Calu3 (cell line): ENCODE measurements around the gene MICAL3. TPM values are rescaled to one million over a fixed set of nuclear protein-coding genes. Genes with fewer than 3 reads are reported as not detected.

ENCODE experiments used
- BruUV-seq: library from RNA; stranded (reverse); fragments of 400-500 nt; replicated peaks from 2 replicates; lab custom pipeline; 2021; lab: Mats Ljungman, UMichigan
- CTCF ChIA-PET: fragments of 300-600 bp; sonication (Branson Sonifier 250); formaldehyde crosslinking; loops from one replicate; lab custom pipeline; 2022; ENCODE audit warnings: antibody characterized with exemption; lab: Charles Lee
- DNase-seq: peaks from one replicate; pipeline ENCODE4 v3.0.0; 2022
- H3K27ac Mint-ChIP-seq: one replicate; pipeline ENCODE4 v1.8.0; 2022; ENCODE audit warnings: mixed read lengths; ENCODE audit not compliant: unreplicated experiment
- H3K27me3 Mint-ChIP-seq: one replicate; pipeline ENCODE4 v1.8.0; 2022; ENCODE audit warnings: mixed read lengths; ENCODE audit not compliant: unreplicated experiment
- H3K36me3 Mint-ChIP-seq: one replicate; pipeline ENCODE4 v1.8.0; 2022; ENCODE audit warnings: mild to moderate bottlenecking, moderate library complexity, mixed read lengths; ENCODE audit not compliant: insufficient read depth, unreplicated experiment
- H3K4me1 Mint-ChIP-seq: one replicate; pipeline ENCODE4 v1.8.0; 2022; ENCODE audit warnings: mild to moderate bottlenecking, low read depth, mixed read lengths; ENCODE audit not compliant: unreplicated experiment
- H3K4me3 Mint-ChIP-seq: one replicate; pipeline ENCODE4 v1.8.0; 2022; ENCODE audit warnings: mild to moderate bottlenecking, low read depth, moderate library complexity, mixed read lengths; ENCODE audit not compliant: unreplicated experiment
- H3K9me3 Mint-ChIP-seq: one replicate; pipeline ENCODE4 v1.8.0; 2022; ENCODE audit warnings: low read depth, mixed read lengths; ENCODE audit not compliant: unreplicated experiment
- CTCF ChIP-seq: fragments of 200-600 bp; IDR thresholded peaks from one replicate; pipeline ENCODE4 v1.8.0; 2022; ENCODE audit warnings: antibody characterized with exemption; ENCODE audit not compliant: unreplicated experiment
- intact Hi-C: fragments of 100-400 bp; cut with micrococcal nuclease; formaldehyde crosslinking; loops from one replicate; pipeline ENCODE4 v1.10.0; 2022; ENCODE audit not compliant: unreplicated experiment
- total RNA-seq: library from RNA; stranded (reverse); gene quantifications from 2 replicates; pipeline ENCODE4 v1.2.3, GENCODE V29; 2022

Gene MICAL3
- total RNA-seq, 1 experiment from 2014 or later: 60.6 TPM

- Mint-ChIP-seq H3K27me3 (no peaks in the 10 kb centered on the region), H3K27ac (no peak overlapping the region), H3K36me3 (no peaks in the 10 kb centered on the region), H3K9me3 (no peaks in the 10 kb centered on the region), H3K4me1 (peaks cover 15% of the 10 kb centered on the region), H3K4me3 (no peak overlapping the region)
- no TSS peak for BruUV-seq
- no peak for TF ChIP-seq CTCF
- intact Hi-C loops: no loop called here
- CTCF ChIA-PET: no interaction called here
- no peak for DNase-seq
These were observed 63.0 kb downstream of the MICAL3 start for GRCh38 chr22:17961446-17961729.

- H3K27ac Mint-ChIP-seq: no peak overlapping the region
- peaks cover 12% of the 10 kb centered on the region for H3K4me1 Mint-ChIP-seq
- H3K9me3 Mint-ChIP-seq: no peaks in the 10 kb centered on the region
- no peaks in the 10 kb centered on the region for H3K27me3 Mint-ChIP-seq
- intact Hi-C loops: no loop called here
- H3K4me3 Mint-ChIP-seq: no peak overlapping the region
- CTCF ChIA-PET: no interaction called here
- no peaks in the 10 kb centered on the region for H3K36me3 Mint-ChIP-seq
- TF ChIP-seq CTCF: no peak
- no peak for DNase-seq
- no TSS peak for BruUV-seq
These were observed 63.5 kb downstream of the MICAL3 start for GRCh38 chr22:17960695-17961445.

GRCh38 chr22:17960011-17960410 lies 64.3 kb downstream of the MICAL3 start:
- H3K4me1 Mint-ChIP-seq: peaks cover 19% of the 10 kb centered on the region
- intact Hi-C loops: no loop called here
- H3K27ac Mint-ChIP-seq: no peak overlapping the region

DNA sequence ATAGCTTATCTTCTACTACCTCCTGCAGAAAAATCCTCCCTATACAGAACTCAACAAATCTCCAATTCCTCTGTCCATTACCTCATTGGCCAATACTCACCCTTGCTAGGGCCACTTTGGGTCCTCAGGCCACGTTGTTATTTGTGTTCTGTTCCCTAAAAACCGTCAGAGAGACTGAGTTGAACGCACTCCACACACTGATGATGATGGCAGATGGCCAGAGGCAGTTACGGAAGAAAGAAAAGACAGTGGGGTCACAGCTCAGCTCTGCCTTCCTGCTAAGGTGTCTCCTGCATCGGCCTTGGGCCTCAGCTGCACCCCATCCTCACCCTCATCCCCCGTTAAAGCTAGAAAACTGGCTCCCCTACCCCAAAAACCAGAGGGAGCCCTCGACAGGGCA lies 66.2 kb downstream of the MICAL3 start:
- Mint-ChIP-seq H3K27me3 (no peaks in the 10 kb centered on the region), H3K36me3 (no peaks in the 10 kb centered on the region), H3K4me1 (peaks cover 25% of the 10 kb centered on the region), H3K4me3 (no peak overlapping the region), H3K9me3 (no peaks in the 10 kb centered on the region), H3K27ac (no peak overlapping the region)
- CTCF ChIA-PET: interaction anchor here (0.5 to 1.4 kb wide), 3 partner anchors 10 to 39 kb away, joined by 3 to 10 read pairs (median 3); no protein-coding TSS in a partner anchor
- DNase-seq: no peak
- intact Hi-C loops: no loop called here
- BruUV-seq: no TSS peak
- no peak for TF ChIP-seq CTCF

More at GRCh38 chr22:17960011-17960410, 64.3 kb downstream of the MICAL3 start:
- Mint-ChIP-seq H3K27me3 (no peaks in the 10 kb centered on the region), H3K4me3 (no peak overlapping the region), H3K9me3 (no peaks in the 10 kb centered on the region), H3K36me3 (no peaks in the 10 kb centered on the region)
- TF ChIP-seq CTCF: no peak
- no peak for DNase-seq
- CTCF ChIA-PET: no interaction called here
- no TSS peak for BruUV-seq
